NCI-H446 treated with DMSO at 0.1 percent for 48 hours (cell line): ENCODE results near the gene FYN.
"Not testable (repeated sequence)": the region's sequence is repeated elsewhere in the genome, so short reads cannot be mapped to it uniquely, and the experiment has no call there.

Experiments
- DNase-seq: peaks from one replicate; lab custom pipeline; 2025; lab: John Stamatoyannopoulos, UW

Gene FYN

DNA sequence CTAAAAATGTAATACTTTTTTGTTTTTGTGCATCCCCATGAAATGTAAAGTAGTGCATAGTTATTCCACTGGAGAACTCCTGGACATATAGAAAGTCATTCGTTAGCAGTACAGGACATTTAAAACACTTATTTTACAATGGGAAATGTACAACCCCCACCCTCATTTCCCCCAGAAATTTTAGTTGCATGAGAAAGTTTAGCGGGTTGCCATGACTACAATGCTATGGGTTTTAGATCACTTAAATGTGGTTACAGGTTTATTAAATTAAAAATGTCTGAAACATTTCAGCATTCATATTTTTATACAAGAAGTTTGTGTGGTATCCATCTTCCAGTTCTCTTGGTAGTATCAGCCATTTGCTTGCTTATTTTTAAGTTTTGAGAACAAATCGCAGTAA lies 212.7 kb downstream of the FYN start:
- no peak for DNase-seq

GRCh38 chr6:111658462-111659154 lies 214.6 kb downstream of the FYN start:
- DNase-seq = no peak

DNA sequence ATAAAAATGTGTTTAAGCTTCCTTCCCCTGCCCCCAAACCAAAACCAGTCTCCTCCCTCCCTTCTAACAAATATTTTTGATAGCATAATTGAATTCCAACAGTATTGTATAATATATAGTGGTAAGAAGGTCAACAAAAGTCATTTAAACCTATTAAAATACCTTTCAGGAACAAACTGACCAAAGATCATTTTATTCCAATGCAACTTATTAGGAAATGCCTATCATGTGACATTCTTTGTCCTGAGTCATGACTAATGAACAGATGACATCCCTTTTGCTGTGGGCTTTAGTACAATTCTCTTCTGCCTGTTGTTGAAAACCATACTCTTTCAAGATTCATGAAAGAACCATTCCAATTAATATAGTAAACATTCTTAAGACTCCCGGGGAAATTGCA lies 216.1 kb downstream of the FYN start:
- DNase-seq = no peak

DNA sequence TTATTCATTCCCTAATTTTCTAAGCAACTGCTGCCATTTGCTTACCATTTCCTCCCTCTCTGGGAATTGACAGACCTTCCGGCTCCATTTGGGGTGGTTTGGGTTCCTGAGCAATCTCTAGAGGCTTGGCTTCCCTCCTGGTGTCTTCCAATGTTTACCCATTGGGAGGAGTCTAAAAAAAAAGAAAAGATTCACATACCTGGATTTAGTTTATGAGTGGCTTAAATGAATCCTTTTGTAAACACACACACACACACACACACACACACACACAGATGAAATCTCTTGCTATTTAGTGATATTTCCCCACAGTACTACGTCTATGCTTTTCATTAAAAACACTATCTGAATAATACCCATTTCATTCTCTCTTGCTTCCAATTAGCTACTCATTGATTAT lies 219.3 kb downstream of the FYN start:
- DNase-seq = no peak

GRCh38 chr6:111653434-111653833 lies 219.8 kb downstream of the FYN start:
- DNase-seq = no peak

DNA sequence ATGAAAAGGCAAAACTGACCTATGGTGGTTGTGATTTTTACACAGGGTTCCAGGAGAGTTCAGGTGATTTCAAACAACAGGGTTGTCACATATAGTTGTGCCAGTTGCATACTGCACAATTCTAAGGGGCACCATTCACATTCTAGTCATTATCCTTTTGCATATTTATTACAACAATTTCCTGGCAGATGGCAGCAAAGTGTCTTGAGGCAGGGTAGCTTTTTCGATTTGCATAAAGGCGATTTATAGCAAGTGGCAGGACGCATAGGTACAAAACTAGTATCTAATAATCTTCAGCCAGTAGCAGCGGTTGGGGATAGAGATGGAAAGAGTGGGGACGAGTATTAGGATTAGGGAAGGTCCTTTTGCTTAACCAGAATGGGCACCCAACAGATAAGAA lies 221.1 kb downstream of the FYN start:
- no peak for DNase-seq

GRCh38 chr6:111651185-111652034 lies 221.8 kb downstream of the FYN start:
- no peak for DNase-seq

DNA sequence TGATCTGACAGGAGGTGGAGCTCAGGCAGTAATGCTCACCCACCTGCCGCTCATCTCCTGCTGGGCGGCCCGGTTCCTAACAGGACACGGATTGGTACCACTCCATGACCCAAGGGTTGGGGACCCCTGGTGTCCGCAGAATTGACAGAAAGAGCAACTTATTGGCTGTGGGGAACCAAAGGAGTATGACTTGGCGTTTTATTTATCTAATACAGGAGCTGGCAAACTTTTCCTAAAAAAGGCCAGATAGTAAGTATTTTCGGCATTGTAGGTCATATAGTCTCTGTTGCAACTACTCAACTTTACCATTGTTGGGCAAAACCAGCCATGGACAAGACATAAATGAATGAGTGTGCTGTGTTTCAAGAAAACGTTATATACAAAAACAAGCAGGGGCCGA lies 223.2 kb downstream of the FYN start:
- no peak for DNase-seq

GRCh38 chr6:111648100-111648499 lies 225.2 kb downstream of the FYN start:
- DNase-seq = no peak

DNA sequence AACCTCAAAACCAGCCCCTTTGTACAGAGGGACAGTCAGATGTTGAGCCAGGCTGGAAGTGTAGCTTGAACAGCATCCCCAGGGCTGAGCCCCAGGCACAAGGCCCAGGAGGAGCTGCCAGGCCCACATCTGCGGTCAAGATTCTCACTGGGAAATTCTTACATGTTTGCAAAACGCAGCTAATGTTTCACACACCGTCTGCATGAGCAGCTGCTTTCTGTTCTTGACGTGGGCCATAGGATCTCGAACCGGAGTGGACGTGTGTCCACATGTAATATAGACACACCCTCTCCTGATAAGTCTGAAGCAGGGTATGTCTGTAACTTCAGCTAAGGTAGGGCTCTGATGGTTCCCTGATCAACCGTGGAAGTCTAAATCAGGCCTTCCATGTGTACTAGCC lies 226.3 kb downstream of the FYN start:
- no peak for DNase-seq

DNA sequence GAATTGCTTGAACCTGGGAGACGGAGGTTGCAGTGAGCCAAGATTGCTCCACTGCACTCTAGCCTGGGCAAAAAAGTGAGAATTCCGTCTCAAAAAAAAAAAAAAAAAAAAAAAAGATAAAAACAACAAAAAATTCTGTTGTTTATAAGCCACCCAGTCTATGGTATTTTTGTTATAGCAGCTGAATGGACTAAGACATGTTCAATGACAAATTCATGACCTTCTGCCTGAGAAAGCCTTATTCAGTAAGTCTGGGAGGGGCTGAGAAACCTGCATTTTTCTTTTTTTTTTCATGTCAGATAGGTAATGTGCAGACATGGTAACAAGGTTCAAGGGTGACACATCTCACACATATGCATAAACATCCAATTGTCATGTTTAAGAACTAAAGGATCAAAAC lies 227.2 kb downstream of the FYN start:
- no peak for DNase-seq

GRCh38 chr6:111644893-111645430 lies 228.3 kb downstream of the FYN start:
- no peak for DNase-seq

DNA sequence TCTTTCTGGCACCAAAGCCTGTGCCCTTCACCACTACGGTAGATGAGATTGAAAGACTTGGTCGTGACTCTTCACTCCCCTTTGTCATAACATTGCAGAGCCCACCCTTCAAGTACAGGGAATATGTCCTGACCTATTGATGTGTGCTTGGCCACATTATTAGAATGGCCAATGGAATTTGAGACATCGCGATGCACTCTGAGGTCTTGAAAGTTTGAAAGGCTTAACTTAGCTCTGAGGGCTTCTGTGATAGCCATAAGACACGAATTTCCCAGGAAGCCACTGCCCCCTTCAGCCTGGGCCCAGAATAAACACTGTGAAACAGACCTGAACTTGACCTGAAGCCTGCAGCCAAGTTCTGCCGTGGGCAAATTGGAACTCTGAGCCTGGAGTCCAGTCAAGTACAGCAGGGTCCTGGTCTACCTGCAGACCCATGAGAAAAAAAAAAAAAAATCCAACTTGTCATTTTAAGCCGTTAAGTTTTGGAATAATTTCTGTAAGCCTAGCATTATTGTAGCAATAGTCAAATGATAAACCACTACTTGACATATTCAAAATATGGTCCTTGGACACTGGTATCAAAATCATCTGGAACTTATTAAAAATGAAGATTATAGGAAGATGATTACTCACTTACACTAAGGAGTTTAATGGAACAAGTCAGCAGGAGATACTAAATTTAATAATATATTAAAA lies 230.6 kb downstream of the FYN start:
- DNase-seq = no peak

- DNase-seq = no peak
These were observed 234.0 kb downstream of the FYN start for GRCh38 chr6:111639266-111639665.

GRCh38 chr6:111634981-111635380 lies 238.3 kb downstream of the FYN start:
- not testable (repeated sequence) for DNase-seq

GRCh38 chr6:111633822-111634221 lies 239.4 kb downstream of the FYN start:
- DNase-seq = no peak

DNA sequence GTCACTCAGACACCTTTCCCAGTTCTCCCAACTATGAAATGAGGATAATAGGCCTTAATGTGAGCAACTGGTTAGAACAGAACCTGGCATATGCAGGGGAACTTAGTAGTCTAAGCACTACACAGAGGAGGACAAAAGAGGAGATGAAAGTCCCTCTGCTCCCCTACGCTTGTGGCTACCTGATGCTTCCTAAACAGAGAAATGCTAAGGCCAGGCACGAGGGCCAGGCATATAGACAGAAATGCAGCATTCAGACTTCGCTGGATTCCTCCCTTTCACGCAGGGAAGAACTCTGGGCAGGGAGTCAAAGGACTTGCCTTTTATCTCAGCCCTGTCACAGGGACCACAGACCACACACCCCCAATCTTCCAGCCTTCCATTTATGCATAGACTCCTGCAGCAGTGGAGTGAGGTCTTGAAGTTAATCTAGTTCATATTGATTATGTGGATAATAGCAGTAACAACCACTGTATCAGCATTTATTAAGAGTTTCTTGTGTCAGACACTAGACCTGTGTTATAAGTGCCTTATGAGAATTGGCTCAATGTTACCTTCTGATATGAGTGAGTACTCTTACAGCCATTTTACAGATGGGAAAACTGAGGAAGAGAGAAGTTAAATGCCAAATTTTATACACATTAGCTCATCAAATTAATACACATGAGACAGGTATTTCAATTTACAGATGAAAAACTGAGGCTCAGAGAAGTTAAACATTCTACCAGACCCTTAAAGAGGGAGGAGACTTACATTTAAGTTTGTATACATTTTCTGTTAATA lies 240.6 kb downstream of the FYN start:
- no peak for DNase-seq

DNA sequence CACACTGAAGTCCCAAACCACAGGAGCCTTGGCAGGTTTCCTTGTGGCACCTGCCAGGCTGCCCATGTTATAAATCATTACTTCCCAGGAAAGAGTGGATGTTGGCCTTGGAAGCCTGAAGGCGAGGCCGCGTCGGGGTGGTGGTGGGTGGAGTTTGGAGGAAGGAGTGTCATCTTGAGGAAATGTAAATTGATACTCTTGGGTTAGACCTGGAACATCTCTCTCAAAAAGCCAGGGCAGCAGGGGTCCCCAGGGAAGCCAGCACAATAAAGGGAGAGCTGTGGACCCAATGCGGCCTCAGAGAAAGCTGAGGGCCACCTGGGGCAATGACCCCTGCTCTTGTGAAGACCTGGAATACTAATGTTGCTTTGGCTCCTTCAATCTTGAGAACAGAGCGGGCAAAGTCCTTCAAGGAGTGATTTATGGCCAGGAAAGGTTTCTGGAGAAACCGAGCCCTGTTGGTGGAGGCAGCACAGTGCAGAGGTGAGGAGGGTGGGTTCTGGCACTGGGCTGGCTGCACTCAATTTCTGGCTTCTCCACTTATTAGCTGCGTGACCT lies 241.3 kb downstream of the FYN start:
- DNase-seq = no peak

DNA sequence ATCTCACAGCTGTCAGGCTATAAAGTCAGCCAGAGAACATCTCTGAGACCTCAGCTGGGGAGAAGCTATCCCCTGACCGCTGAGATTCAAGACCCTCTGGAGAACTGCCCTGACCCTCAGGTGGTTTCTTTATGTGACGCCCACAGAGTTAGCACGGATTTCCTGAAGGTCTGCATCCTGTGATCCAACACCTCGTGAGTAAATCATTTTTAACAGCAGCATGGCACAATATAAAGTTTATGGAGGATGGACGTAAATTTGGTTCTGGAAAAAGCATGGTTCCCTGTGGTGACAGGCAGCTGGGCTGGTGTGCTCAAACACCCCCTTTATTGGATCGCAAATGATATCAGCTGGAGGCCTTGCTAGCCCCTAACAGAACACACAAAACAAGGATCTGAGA lies 242.2 kb downstream of the FYN start:
- no peak for DNase-seq

- no peak for DNase-seq
These were observed 245.0 kb downstream of the FYN start for GRCh38 chr6:111628142-111628850.

DNA sequence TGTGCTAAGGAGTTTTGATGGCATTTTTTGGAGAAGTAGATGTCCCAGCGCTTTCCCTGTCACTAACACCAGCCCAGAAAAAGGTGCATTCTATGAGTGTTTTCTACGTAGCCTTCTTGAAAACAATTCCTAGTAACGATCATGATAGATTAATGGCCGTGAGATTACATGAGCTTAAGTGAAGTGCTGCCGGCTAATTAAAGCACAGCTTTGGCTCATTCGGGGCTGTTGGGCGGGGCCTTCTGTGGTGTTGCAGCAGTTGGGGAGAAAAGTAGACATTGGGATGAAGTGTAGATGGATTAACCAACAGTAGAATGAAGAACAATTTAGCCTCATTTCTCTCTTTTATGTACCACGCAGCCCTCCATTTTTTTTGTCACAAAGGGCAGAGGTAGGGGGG lies 246.8 kb downstream of the FYN start:
- DNase-seq = peak; percentile 40
